K562 (cell line): ENCODE data around the gene CCM2. TPM values are rescaled to one million over a fixed set of nuclear protein-coding genes. Genes with fewer than 3 reads are reported as not detected.
A peak's percentile ranks its signal among the peaks of the same experiment; 100 is the strongest.

ENCODE experiments used
- ARID2 ChIP-seq: fragments of 450-650 bp; IDR thresholded peaks from 2 replicates; pipeline ENCODE4 v1.6.1; 2017; ENCODE audit warnings: antibody characterized with exemption, mild to moderate bottlenecking
- CHD1 ChIP-seq: fragments of 200-600 bp; sonication (generic); IDR thresholded peaks from one replicate; pipeline ENCODE4 v1.6.1; 2012; ENCODE audit warnings: mild to moderate bottlenecking, moderate library complexity, low read length, inconsistent platforms
- DPF2 ChIP-seq: fragments of 450-650 bp; IDR thresholded peaks from 2 replicates; pipeline ENCODE4 v1.6.1; 2016
- FOXK1 ChIP-seq: sonication (generic); formaldehyde crosslinking; IDR thresholded peaks from 2 replicates; pipeline ENCODE4 v1.8.0; 2022; ENCODE audit warnings: missing genetic modification reagents, mild to moderate bottlenecking, borderline replicate concordance
- HEY1 ChIP-seq: fragments of 250-450 bp; sonication (Bioruptor Pico); IDR thresholded peaks from 2 replicates; pipeline ENCODE4 v1.5.0; 2020; ENCODE audit warnings: mild to moderate bottlenecking, moderate library complexity, borderline replicate concordance
- HIVEP1 ChIP-seq: fragments of 250-450 bp; sonication (Bioruptor Pico); IDR thresholded peaks from 2 replicates; pipeline ENCODE4 v1.4.0; 2020; ENCODE audit warnings: mild to moderate bottlenecking
- KDM4B ChIP-seq, 2 experiments: fragments of 450-650 bp in 1 of 2; sonication (generic) in 1 of 2; IDR thresholded peaks; 2 replicates each; pipeline ENCODE4 v1.6.1; 2016 to 2017; ENCODE audit warnings: borderline replicate concordance in 2 of 2, antibody characterized with exemption in 1 of 2, low read depth in 1 of 2, mild to moderate bottlenecking in 1 of 2
- NFE2L1 ChIP-seq: fragments of 450-650 bp; IDR thresholded peaks from 2 replicates; pipeline ENCODE4 v1.6.1; 2016; ENCODE audit warnings: missing genetic modification characterization, low read depth, mild to moderate bottlenecking, missing compliant biosample characterization, moderate library complexity, borderline replicate concordance
- RAD51 ChIP-seq: fragments of 450-650 bp; IDR thresholded peaks from 2 replicates; pipeline ENCODE4 v1.7.1; 2016; ENCODE audit warnings: low read depth, mild to moderate bottlenecking, borderline replicate concordance
- TCF3 ChIP-seq: sonication (generic); formaldehyde crosslinking; IDR thresholded peaks from 2 replicates; pipeline ENCODE4 v1.4.0; 2020; ENCODE audit warnings: mild to moderate bottlenecking, missing genetic modification reagents
- YY1 ChIP-seq, 3 experiments: IDR thresholded peaks; 2 replicates each; pipeline ENCODE4 v1.6.1; 2011; ENCODE audit warnings: low read length in 2 of 3, mild to moderate bottlenecking in 2 of 3, moderate library complexity in 2 of 3, borderline replicate concordance in 1 of 3, control low read depth in 1 of 3, low read depth in 1 of 3; ENCODE audit not compliant: insufficient read depth in 3 of 3, insufficient replicate concordance in 2 of 3, control insufficient read depth in 1 of 3, insufficient read length in 1 of 3; ENCODE audit errors: extremely low read depth in 1 of 3
- ZNF146 ChIP-seq: IDR thresholded peaks from one replicate; pipeline ENCODE4 v1.6.1; 2018; ENCODE audit warnings: missing compliant biosample characterization; ENCODE audit not compliant: unreplicated experiment
- ZNF384 ChIP-seq: IDR thresholded peaks from 2 replicates; pipeline ENCODE4 v1.6.1; 2012; ENCODE audit warnings: low read depth, low read length, improper control_type of control experiment
- ZNF507 ChIP-seq: conservative IDR thresholded peaks from 2 replicates; pipeline ENCODE4 v1.6.1; 2017; ENCODE audit warnings: missing genetic modification characterization, missing compliant biosample characterization
- ZNF561 ChIP-seq: fragments of 450-650 bp; formaldehyde crosslinking; conservative IDR thresholded peaks from 2 replicates; pipeline ENCODE4 v1.4.0; 2020; ENCODE audit warnings: mild to moderate bottlenecking, moderate library complexity
- polyA plus RNA-seq, 8 experiments: library from polyadenylated mRNA; depleted of rRNA in 4 of 8; stranded (reverse) in 5 of 8; unstranded in 3 of 8; fragments of >200 nt; fragmentation: Nextera tagmentation in 2 of 8; fragmentation: Illumina TruSeq in 1 of 8; extraction: Ambion mirVana in 2 of 8; extraction: Trizol in 1 of 8; gene quantifications; 2 replicates each; pipeline versions ENCODE4 v1.2.1 to v1.2.3, GENCODE V29; 2011 to 2014; ENCODE audit warnings: inconsistent platforms in 1 of 8, missing spikeins in 1 of 8
- total RNA-seq, 7 experiments: library from RNA; depleted of rRNA in 6 of 7; stranded (reverse); fragments of >200 nt in 6 of 7; fragmentation: Illumina TruSeq in 2 of 7; extraction: Trizol in 2 of 7; gene quantifications; 2 replicates each; pipeline versions ENCODE4 v1.2.1 to v1.2.3, GENCODE V29; 2011 to 2021; ENCODE audit warnings: low replicate concordance in 1 of 7
- TF ChIP-seq, protein P1 (sequence below): sonication (generic); formaldehyde crosslinking; IDR thresholded peaks from 2 replicates; pipeline ENCODE4 v1.8.0; 2022; ENCODE audit warnings: mild to moderate bottlenecking, missing genetic modification reagents
- TF ChIP-seq, protein P2 (sequence below): sonication (generic); formaldehyde crosslinking; IDR thresholded peaks from 2 replicates; pipeline ENCODE4 v1.8.0; 2022; ENCODE audit warnings: mild to moderate bottlenecking, missing genetic modification reagents
- TF ChIP-seq, protein P3 (sequence below): IDR thresholded peaks from 3 replicates; pipeline ENCODE4 v1.6.1; 2011; ENCODE audit warnings: borderline replicate concordance, mild to moderate bottlenecking; ENCODE audit not compliant: insufficient read length, insufficient read depth
- TF ChIP-seq, protein P4 (sequence below): sonication (generic); formaldehyde crosslinking; IDR thresholded peaks from 2 replicates; pipeline ENCODE4 v1.8.0; 2022; ENCODE audit warnings: mild to moderate bottlenecking, missing genetic modification reagents

The CCM2 gene
- total and polyA plus RNA-seq, 9 of the 15 experiments (the other 6 are each of a cell fraction or from before 2014, with no cell fraction given): 0.41 to 38.6 (median 25.9) TPM

DNA sequence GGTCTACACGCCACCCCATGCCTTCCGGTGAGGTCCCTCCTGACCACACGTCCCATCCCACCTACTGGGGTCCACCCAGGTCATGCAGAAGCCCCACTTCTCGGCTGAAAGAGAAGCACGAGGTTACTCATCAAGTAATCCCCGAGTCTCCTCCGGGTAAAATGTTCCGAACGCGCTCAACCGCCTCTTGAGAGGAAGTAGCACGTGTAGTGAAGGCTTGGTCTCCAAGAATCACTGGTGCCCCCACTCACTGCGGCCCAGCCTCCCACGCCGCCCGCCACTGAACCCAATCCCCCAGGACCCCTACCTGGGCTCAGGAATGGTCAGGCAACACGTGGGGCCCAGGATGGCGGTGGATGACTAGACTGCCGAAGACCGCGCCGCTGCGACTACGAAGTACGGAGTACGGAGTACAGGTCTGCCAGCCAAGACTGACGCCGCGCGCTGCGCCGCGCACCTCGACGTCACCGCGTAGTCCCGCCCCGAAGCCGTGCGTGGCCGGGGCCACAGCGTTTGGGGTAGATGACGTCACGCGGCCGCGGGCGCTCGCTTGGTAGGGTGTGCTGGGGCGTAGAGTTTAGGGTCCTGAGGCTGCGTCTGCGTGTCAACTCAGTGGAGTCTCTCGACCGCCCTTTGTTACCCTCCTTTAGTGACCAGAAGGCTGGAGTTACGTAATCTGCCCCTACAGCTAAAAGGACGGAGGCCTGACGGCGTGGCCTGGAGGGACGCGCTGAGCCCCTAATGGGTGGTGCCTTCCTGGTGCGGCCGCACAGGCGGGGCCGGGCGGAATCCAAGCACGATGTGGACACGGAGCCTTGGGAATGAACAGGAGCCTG, 13.6 kb upstream of the CCM2 start (continued):
- TF ChIP-seq ZNF384: no peak
- 0 out of 2 replicates have a peak, but pooled peaks have one; percentile 20 for TF ChIP-seq HIVEP1 (CRISPR knock-in tag)
- TF ChIP-seq KDM4B (IDR thresholded peaks at IDR 0.05; ENCODE audit: borderline replicate concordance in 2 of 2, low read depth in 1 of 2): peak in 1 of 2 experiments; percentile 71; a peak in 1 of 4 replicates
- peak; percentile 89 for TF ChIP-seq CHD1
- TF ChIP-seq, protein P1, sequence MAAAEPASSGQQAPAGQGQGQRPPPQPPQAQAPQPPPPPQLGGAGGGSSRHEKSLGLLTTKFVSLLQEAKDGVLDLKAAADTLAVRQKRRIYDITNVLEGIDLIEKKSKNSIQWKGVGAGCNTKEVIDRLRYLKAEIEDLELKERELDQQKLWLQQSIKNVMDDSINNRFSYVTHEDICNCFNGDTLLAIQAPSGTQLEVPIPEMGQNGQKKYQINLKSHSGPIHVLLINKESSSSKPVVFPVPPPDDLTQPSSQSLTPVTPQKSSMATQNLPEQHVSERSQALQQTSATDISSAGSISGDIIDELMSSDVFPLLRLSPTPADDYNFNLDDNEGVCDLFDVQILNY (CRISPR knock-in tag): 0 out of 2 replicates have a peak, but pooled peaks have one; percentile 18
- TF ChIP-seq ARID2: no peak
- TF ChIP-seq NFE2L1 (tag): no peak
- TF ChIP-seq ZNF146 (CRISPR knock-in tag): no peak
- TF ChIP-seq, protein P2, sequence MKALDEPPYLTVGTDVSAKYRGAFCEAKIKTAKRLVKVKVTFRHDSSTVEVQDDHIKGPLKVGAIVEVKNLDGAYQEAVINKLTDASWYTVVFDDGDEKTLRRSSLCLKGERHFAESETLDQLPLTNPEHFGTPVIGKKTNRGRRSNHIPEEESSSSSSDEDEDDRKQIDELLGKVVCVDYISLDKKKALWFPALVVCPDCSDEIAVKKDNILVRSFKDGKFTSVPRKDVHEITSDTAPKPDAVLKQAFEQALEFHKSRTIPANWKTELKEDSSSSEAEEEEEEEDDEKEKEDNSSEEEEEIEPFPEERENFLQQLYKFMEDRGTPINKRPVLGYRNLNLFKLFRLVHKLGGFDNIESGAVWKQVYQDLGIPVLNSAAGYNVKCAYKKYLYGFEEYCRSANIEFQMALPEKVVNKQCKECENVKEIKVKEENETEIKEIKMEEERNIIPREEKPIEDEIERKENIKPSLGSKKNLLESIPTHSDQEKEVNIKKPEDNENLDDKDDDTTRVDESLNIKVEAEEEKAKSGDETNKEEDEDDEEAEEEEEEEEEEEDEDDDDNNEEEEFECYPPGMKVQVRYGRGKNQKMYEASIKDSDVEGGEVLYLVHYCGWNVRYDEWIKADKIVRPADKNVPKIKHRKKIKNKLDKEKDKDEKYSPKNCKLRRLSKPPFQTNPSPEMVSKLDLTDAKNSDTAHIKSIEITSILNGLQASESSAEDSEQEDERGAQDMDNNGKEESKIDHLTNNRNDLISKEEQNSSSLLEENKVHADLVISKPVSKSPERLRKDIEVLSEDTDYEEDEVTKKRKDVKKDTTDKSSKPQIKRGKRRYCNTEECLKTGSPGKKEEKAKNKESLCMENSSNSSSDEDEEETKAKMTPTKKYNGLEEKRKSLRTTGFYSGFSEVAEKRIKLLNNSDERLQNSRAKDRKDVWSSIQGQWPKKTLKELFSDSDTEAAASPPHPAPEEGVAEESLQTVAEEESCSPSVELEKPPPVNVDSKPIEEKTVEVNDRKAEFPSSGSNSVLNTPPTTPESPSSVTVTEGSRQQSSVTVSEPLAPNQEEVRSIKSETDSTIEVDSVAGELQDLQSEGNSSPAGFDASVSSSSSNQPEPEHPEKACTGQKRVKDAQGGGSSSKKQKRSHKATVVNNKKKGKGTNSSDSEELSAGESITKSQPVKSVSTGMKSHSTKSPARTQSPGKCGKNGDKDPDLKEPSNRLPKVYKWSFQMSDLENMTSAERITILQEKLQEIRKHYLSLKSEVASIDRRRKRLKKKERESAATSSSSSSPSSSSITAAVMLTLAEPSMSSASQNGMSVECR (CRISPR knock-in tag): peak; percentile 97
- 0 out of 2 replicates have a peak, but pooled peaks have one; percentile 22 for TF ChIP-seq TCF3 (CRISPR knock-in tag)
- TF ChIP-seq ZNF561: no peak
- no peak for TF ChIP-seq HEY1
- 0 out of 2 replicates have a peak, but pooled peaks have one; percentile 62 for TF ChIP-seq FOXK1 (CRISPR knock-in tag)
- TF ChIP-seq, protein P3, sequence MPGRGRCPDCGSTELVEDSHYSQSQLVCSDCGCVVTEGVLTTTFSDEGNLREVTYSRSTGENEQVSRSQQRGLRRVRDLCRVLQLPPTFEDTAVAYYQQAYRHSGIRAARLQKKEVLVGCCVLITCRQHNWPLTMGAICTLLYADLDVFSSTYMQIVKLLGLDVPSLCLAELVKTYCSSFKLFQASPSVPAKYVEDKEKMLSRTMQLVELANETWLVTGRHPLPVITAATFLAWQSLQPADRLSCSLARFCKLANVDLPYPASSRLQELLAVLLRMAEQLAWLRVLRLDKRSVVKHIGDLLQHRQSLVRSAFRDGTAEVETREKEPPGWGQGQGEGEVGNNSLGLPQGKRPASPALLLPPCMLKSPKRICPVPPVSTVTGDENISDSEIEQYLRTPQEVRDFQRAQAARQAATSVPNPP: no peak
- no peak for TF ChIP-seq DPF2
- TF ChIP-seq ZNF507 (tag): no peak
- TF ChIP-seq, protein P4, sequence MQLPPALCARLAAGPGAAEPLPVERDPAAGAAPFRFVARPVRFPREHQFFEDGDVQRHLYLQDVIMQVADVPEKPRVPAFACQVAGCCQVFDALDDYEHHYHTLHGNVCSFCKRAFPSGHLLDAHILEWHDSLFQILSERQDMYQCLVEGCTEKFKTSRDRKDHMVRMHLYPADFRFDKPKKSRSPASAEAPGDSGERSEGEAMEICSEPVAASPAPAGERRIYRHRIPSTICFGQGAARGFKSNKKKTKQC (CRISPR knock-in tag): peak; percentile 90
- peak in 2 of 3 experiments; percentile 44 to 66 for TF ChIP-seq YY1 (IDR thresholded peaks at IDR 0.05; ENCODE audit: borderline replicate concordance in 1 of 3, control insufficient read depth in 1 of 3, extremely low read depth in 1 of 3, insufficient read depth in 3 of 3, insufficient read length in 1 of 3, insufficient replicate concordance in 2 of 3, low read depth in 1 of 3, low read length in 2 of 3)
- no peak; the same call in 1 of the 2 replicates for TF ChIP-seq RAD51
